ENCODE results near the gene FRMD1. TPM values are rescaled to one million over a fixed set of nuclear protein-coding genes. Genes with fewer than 3 reads are reported as not detected.

FRMD1 gene
- total RNA-seq, 1 donor = under 0.01 TPM

- no peak for DNase-seq (ENCODE audit: insufficient read length, low spot score, missing footprints)
- Histone ChIP-seq H2AFZ (ENCODE audit: low read length) (no peak overlapping the region), H3K27ac (ENCODE audit: low read depth, low read length) (no peak overlapping the region), H3K4me2 (ENCODE audit: insufficient read depth, low read length) (no peak overlapping the region), H3K4me1 (ENCODE audit: insufficient read depth, low read length) (no peaks in the 10 kb centered on the region), H4K20me1 (ENCODE audit: insufficient read depth, low read length) (no peaks in the 10 kb centered on the region), H3K9me3 (ENCODE audit: low read depth, low read length) (no peaks in the 10 kb centered on the region), H3K4me3 (ENCODE audit: insufficient read depth, low read length) (no peak overlapping the region), H3K79me2 (ENCODE audit: insufficient read depth, low read length) (no peaks in the 10 kb centered on the region), H3K36me3 (ENCODE audit: insufficient read depth, low read length) (no peaks in the 10 kb centered on the region), H3K27me3 (ENCODE audit: insufficient read depth, low read length) (no peaks in the 10 kb centered on the region)
- no peak for TF ChIP-seq CTCF (IDR thresholded peaks at IDR 0.05; ENCODE audit: extremely low read depth, low read depth, low read length)
These were observed 16.4 kb downstream of the FRMD1 start for GRCh38 chr6:168062346-168063289.

- Histone ChIP-seq H3K4me1 (ENCODE audit: insufficient read depth, low read length) (no peaks in the 10 kb centered on the region), H3K36me3 (ENCODE audit: insufficient read depth, low read length) (no peaks in the 10 kb centered on the region), H3K4me3 (ENCODE audit: insufficient read depth, low read length) (no peak overlapping the region), H3K79me2 (ENCODE audit: insufficient read depth, low read length) (no peaks in the 10 kb centered on the region), H4K20me1 (ENCODE audit: insufficient read depth, low read length) (no peaks in the 10 kb centered on the region), H2AFZ (ENCODE audit: low read length) (no peak overlapping the region), H3K4me2 (ENCODE audit: insufficient read depth, low read length) (no peak overlapping the region), H3K9me3 (ENCODE audit: low read depth, low read length) (no peaks in the 10 kb centered on the region), H3K27me3 (ENCODE audit: insufficient read depth, low read length) (no peaks in the 10 kb centered on the region), H3K27ac (ENCODE audit: low read depth, low read length) (no peak overlapping the region)
- no peak for DNase-seq (ENCODE audit: insufficient read length, low spot score, missing footprints)
- no peak for TF ChIP-seq CTCF (IDR thresholded peaks at IDR 0.05; ENCODE audit: extremely low read depth, low read depth, low read length)
These were observed 17.5 kb downstream of the FRMD1 start for GRCh38 chr6:168061269-168062210.

- no peaks in the 10 kb centered on the region for H3K79me2 ChIP-seq (ENCODE audit: insufficient read depth, low read length)
- TF ChIP-seq CTCF (IDR thresholded peaks at IDR 0.05; ENCODE audit: extremely low read depth, low read depth, low read length) = peak; percentile 58
- H3K4me3 ChIP-seq (ENCODE audit: insufficient read depth, low read length) = no peak overlapping the region
- no peak overlapping the region for H3K27ac ChIP-seq (ENCODE audit: low read depth, low read length)
- no peak overlapping the region for H3K4me2 ChIP-seq (ENCODE audit: insufficient read depth, low read length)
- DNase-seq (ENCODE audit: insufficient read length, low spot score, missing footprints) = peak; percentile 95
- no peaks in the 10 kb centered on the region for H3K4me1 ChIP-seq (ENCODE audit: insufficient read depth, low read length)
- H3K9me3 ChIP-seq (ENCODE audit: low read depth, low read length) = no peaks in the 10 kb centered on the region
- H3K27me3 ChIP-seq (ENCODE audit: insufficient read depth, low read length) = no peaks in the 10 kb centered on the region
- H3K36me3 ChIP-seq (ENCODE audit: insufficient read depth, low read length) = no peaks in the 10 kb centered on the region
- H2AFZ ChIP-seq (ENCODE audit: low read length) = peak overlapping the region; percentile 37
- no peaks in the 10 kb centered on the region for H4K20me1 ChIP-seq (ENCODE audit: insufficient read depth, low read length)
These were observed 18.5 kb downstream of the FRMD1 start for GRCh38 chr6:168060521-168060931.

All from osteoblast (primary cell).